Keratinocyte (primary cell): Measurements from ENCODE around the gene SNX24. TPM values are rescaled to one million over a fixed set of nuclear protein-coding genes. Genes with fewer than 3 reads are reported as not detected.

Experiments
- DNase-seq: peaks from one replicate; pipeline ENCODE4 v3.0.0-alpha.2; 2011; ENCODE audit warnings: low read depth, missing footprints, low spot score
- FAIRE-seq: peaks from 2 replicates; lab custom pipeline; 2011; peaks lifted over from hg19 to GRCh38; lab: Jason Lieb, UNC
- H2AFZ ChIP-seq: 2 replicates; pipeline ENCODE4 v1.6.0; 2012; ENCODE audit warnings: low read length, control low read depth, inconsistent platforms; ENCODE audit not compliant: control insufficient read depth
- H3K27ac ChIP-seq: 2 replicates; pipeline ENCODE4 v1.5.1; 2011; ENCODE audit warnings: low read length; ENCODE audit not compliant: control insufficient read depth, insufficient read depth
- H3K27me3 ChIP-seq: 3 replicates; pipeline ENCODE4 v1.6.0; 2011; ENCODE audit warnings: low read length; ENCODE audit not compliant: control insufficient read depth, insufficient read depth; ENCODE audit errors: extremely low read depth
- H3K36me3 ChIP-seq, 2 experiments: 2 replicates in 1 of 2; 3 replicates in 1 of 2; pipeline ENCODE4 v1.5.1; 2011; ENCODE audit warnings: low read length in 2 of 2, mild to moderate bottlenecking in 1 of 2; ENCODE audit not compliant: control insufficient read depth in 2 of 2, insufficient read depth in 2 of 2; ENCODE audit errors: extremely low read depth in 1 of 2
- H3K4me1 ChIP-seq: 3 replicates; pipeline ENCODE4 v1.5.1; 2011; ENCODE audit warnings: low read length; ENCODE audit not compliant: control insufficient read depth, insufficient read depth; ENCODE audit errors: extremely low read depth
- H3K4me2 ChIP-seq: 3 replicates; pipeline ENCODE4 v1.6.0; 2011; ENCODE audit warnings: low read depth, low read length; ENCODE audit not compliant: control insufficient read depth, insufficient read depth; ENCODE audit errors: extremely low read depth
- H3K4me3 ChIP-seq, 3 experiments: fragments of 200-600 bp in 1 of 3; sonication (generic) in 1 of 3; 2 replicates in 2 of 3; 3 replicates in 1 of 3; pipeline ENCODE4 v1.5.1; 2011 to 2016; ENCODE audit warnings: low read length in 3 of 3, mild to moderate bottlenecking in 3 of 3, control low read depth in 2 of 3, inconsistent platforms in 1 of 3, low read depth in 1 of 3, mixed read lengths in 1 of 3, mixed run types in 1 of 3, moderate library complexity in 1 of 3; ENCODE audit not compliant: control insufficient read depth in 2 of 3, insufficient read depth in 2 of 3; ENCODE audit errors: extremely low read depth in 1 of 3
- H3K79me2 ChIP-seq: 2 replicates; pipeline ENCODE4 v1.6.0; 2012; ENCODE audit warnings: low read length; ENCODE audit not compliant: control insufficient read depth, insufficient read depth
- H3K9ac ChIP-seq: 3 replicates; pipeline ENCODE4 v1.6.0; 2011; ENCODE audit warnings: low read length; ENCODE audit not compliant: control insufficient read depth, insufficient read depth; ENCODE audit errors: extremely low read depth
- H3K9me1 ChIP-seq: 3 replicates; pipeline ENCODE4 v1.6.0; 2011; ENCODE audit warnings: low read length; ENCODE audit not compliant: control insufficient read depth, insufficient read depth; ENCODE audit errors: extremely low read depth
- H3K9me3 ChIP-seq: 2 replicates; pipeline ENCODE4 v1.5.1; 2012; ENCODE audit warnings: low read depth, low read length; ENCODE audit not compliant: control insufficient read depth
- H4K20me1 ChIP-seq: 3 replicates; pipeline ENCODE4 v1.6.0; 2011; ENCODE audit warnings: low read length; ENCODE audit not compliant: control insufficient read depth, insufficient read depth; ENCODE audit errors: extremely low read depth
- EZH2 ChIP-seq: IDR thresholded peaks from one replicate; pipeline ENCODE4 v1.6.1; 2012; ENCODE audit warnings: inconsistent platforms, mild to moderate bottlenecking, low read length, moderate library complexity
- dilution Hi-C: fragments of 300-500 bp; cut with MboI; formaldehyde crosslinking; loops from one replicate; pipeline ENCODE4 v1.7.0; 2020; ENCODE audit warnings: low sequenced_read_pairs; ENCODE audit not compliant: extremely low pct_ligation_motif_present
- polyA plus RNA-seq, 5 experiments: library from polyadenylated mRNA; depleted of rRNA in 3 of 5; stranded (reverse) in 3 of 5; stranded (forward) in 1 of 5; unstranded in 1 of 5; fragments of >200 nt; gene quantifications; 1 replicate in 1 of 5; 2 replicates in 3 of 5; 3 replicates in 1 of 5; pipeline versions ENCODE4 v1.2.1 to v1.2.3, GENCODE V29; 2011 to 2012; ENCODE audit warnings: missing spikeins in 2 of 5, low read depth in 1 of 5, low replicate concordance in 1 of 5
- TF ChIP-seq, protein P1 (sequence below), 3 experiments: IDR thresholded peaks in 1 of 3; conservative IDR thresholded peaks in 1 of 3; optimal IDR thresholded peaks in 1 of 3; 2 replicates in 2 of 3; 3 replicates in 1 of 3; pipeline versions ENCODE3 to v1.5.1; 2011; ENCODE audit warnings: low read length in 3 of 3, mild to moderate bottlenecking in 3 of 3, moderate library complexity in 2 of 3, control low read depth in 1 of 3, inconsistent platforms in 1 of 3; ENCODE audit not compliant: insufficient read depth in 2 of 3; ENCODE audit errors: extremely low read depth in 1 of 3

The SNX24 gene
- polyA plus RNA-seq, 1 donor (not counting 4 experiments of a cell fraction or from before 2014, with no cell fraction given) = 15.0 TPM

GRCh38 chr5:122877518-122877917, 32.1 kb downstream of the SNX24 start:
- H3K27me3 ChIP-seq = no peaks in the 10 kb centered on the region
- TF ChIP-seq, protein P1, sequence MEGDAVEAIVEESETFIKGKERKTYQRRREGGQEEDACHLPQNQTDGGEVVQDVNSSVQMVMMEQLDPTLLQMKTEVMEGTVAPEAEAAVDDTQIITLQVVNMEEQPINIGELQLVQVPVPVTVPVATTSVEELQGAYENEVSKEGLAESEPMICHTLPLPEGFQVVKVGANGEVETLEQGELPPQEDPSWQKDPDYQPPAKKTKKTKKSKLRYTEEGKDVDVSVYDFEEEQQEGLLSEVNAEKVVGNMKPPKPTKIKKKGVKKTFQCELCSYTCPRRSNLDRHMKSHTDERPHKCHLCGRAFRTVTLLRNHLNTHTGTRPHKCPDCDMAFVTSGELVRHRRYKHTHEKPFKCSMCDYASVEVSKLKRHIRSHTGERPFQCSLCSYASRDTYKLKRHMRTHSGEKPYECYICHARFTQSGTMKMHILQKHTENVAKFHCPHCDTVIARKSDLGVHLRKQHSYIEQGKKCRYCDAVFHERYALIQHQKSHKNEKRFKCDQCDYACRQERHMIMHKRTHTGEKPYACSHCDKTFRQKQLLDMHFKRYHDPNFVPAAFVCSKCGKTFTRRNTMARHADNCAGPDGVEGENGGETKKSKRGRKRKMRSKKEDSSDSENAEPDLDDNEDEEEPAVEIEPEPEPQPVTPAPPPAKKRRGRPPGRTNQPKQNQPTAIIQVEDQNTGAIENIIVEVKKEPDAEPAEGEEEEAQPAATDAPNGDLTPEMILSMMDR (optimal IDR thresholded peaks at IDR 0.05 in 1 of 3, IDR thresholded peaks at IDR 0.05 in 1 of 3, conservative IDR thresholded peaks at IDR 0.05 in 1 of 3; ENCODE audit: extremely low read depth in 1 of 3, insufficient read depth in 2 of 3, low read length in 3 of 3) = no peak
- TF ChIP-seq EZH2 = no peak
- H3K79me2 ChIP-seq = peaks cover 21% of the 10 kb centered on the region
- DNase-seq = no peak
- no peaks in the 10 kb centered on the region for H3K9me3 ChIP-seq
- no peak overlapping the region for H3K4me3 ChIP-seq
- no peak overlapping the region for H3K9ac ChIP-seq
- no peak overlapping the region for H3K27ac ChIP-seq
- no peaks in the 10 kb centered on the region for H3K9me1 ChIP-seq
- no peak overlapping the region for H2AFZ ChIP-seq
- FAIRE-seq = no peak
- no peaks in the 10 kb centered on the region for H4K20me1 ChIP-seq
- dilution Hi-C loops = no loop called here
- no peak overlapping the region for H3K4me2 ChIP-seq
- H3K4me1 ChIP-seq = no peaks in the 10 kb centered on the region
- H3K36me3 ChIP-seq = peaks cover 0 to 7% of the 10 kb centered on the region in 2 experiments

DNA sequence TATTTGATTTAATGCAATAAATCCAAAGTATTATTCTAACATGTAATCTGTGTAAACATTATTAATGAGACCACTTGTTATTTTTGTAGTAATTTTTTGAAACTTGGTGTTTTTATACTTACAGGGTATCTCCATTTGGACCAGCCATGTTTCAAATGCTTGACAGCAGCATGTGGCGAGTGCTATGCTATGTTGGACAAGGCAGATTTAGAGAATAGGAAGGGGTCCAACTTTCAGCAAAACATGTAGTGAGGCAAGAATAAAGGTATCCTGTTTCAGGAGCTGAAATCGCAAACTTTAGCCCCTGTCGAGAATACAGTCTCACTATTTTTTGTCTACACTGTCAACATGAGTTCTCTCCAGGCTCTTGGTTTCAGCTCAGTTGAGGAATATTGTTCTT, 33.7 kb downstream of the SNX24 start:
- H3K27ac ChIP-seq = no peak overlapping the region
- H2AFZ ChIP-seq = no peak overlapping the region
- no peaks in the 10 kb centered on the region for H3K4me1 ChIP-seq
- no peak overlapping the region for H3K4me3 ChIP-seq
- H3K9me3 ChIP-seq = no peaks in the 10 kb centered on the region
- H3K27me3 ChIP-seq = no peaks in the 10 kb centered on the region
- H3K4me2 ChIP-seq = no peak overlapping the region
- FAIRE-seq (no peak), DNase-seq (no peak)
- TF ChIP-seq, protein P1 (optimal IDR thresholded peaks at IDR 0.05 in 1 of 3, IDR thresholded peaks at IDR 0.05 in 1 of 3, conservative IDR thresholded peaks at IDR 0.05 in 1 of 3; ENCODE audit: extremely low read depth in 1 of 3, insufficient read depth in 2 of 3, low read length in 3 of 3) = no peak
- H3K9ac ChIP-seq = no peak overlapping the region
- H4K20me1 ChIP-seq = no peaks in the 10 kb centered on the region
- peaks cover 0 to 7% of the 10 kb centered on the region in 2 experiments for H3K36me3 ChIP-seq
- H3K9me1 ChIP-seq = no peaks in the 10 kb centered on the region
- dilution Hi-C loops = no loop called here
- peaks cover 18% of the 10 kb centered on the region for H3K79me2 ChIP-seq
